H9 (cell line): ENCODE measurements around the gene CCR7. TPM values are rescaled to one million over a fixed set of nuclear protein-coding genes. Genes with fewer than 3 reads are reported as not detected.

ENCODE experiments used
- DNase-seq: peaks from one replicate; pipeline ENCODE4 v3.0.0-alpha.2; 2017
- H2AFZ ChIP-seq: one replicate; pipeline ENCODE4 v1.6.1; 2013; ENCODE audit warnings: mild to moderate bottlenecking, low read length, control low read depth, moderate library complexity
- H2AK5ac ChIP-seq: 2 replicates; pipeline ENCODE4 v1.6.1; 2013; ENCODE audit warnings: low read length, control low read depth, mixed read lengths; ENCODE audit not compliant: insufficient read length
- H2BK120ac ChIP-seq: one replicate; pipeline ENCODE4 v1.6.1; 2013; ENCODE audit warnings: low read depth, mild to moderate bottlenecking, low read length, control low read depth, inconsistent platforms; ENCODE audit not compliant: poor library complexity, severe bottlenecking
- H2BK12ac ChIP-seq: 2 replicates; pipeline ENCODE4 v1.6.1; 2013; ENCODE audit warnings: low read length, control low read depth, mixed read lengths, low read depth; ENCODE audit not compliant: insufficient read length
- H2BK15ac ChIP-seq: 2 replicates; pipeline ENCODE4 v1.6.1; 2013; ENCODE audit warnings: low read depth, low read length, control low read depth
- H2BK20ac ChIP-seq: one replicate; pipeline ENCODE4 v1.6.1; 2013; ENCODE audit warnings: low read depth, mild to moderate bottlenecking, low read length, control low read depth, inconsistent platforms; ENCODE audit not compliant: poor library complexity, severe bottlenecking
- H2BK5ac ChIP-seq: 2 replicates; pipeline ENCODE4 v1.6.1; 2013; ENCODE audit warnings: low read length, control low read depth, mixed read lengths; ENCODE audit not compliant: insufficient read length
- H3K14ac ChIP-seq: 2 replicates; pipeline ENCODE4 v1.6.1; 2013; ENCODE audit warnings: low read length, control low read depth; ENCODE audit not compliant: insufficient read depth
- H3K18ac ChIP-seq: 2 replicates; pipeline ENCODE4 v1.6.1; 2013; ENCODE audit warnings: low read depth, mild to moderate bottlenecking, mixed read lengths, low read length, control low read depth; ENCODE audit not compliant: insufficient read length
- H3K23ac ChIP-seq: 2 replicates; pipeline ENCODE4 v1.6.1; 2013; ENCODE audit warnings: low read length, control low read depth, mixed read lengths, low read depth; ENCODE audit not compliant: insufficient read length
- H3K23me2 ChIP-seq: 2 replicates; pipeline ENCODE4 v1.6.1; 2013; ENCODE audit warnings: low read depth, mild to moderate bottlenecking, mixed read lengths, low read length, control low read depth; ENCODE audit not compliant: insufficient read length, poor library complexity, severe bottlenecking
- H3K27ac ChIP-seq: 2 replicates; pipeline ENCODE4 v1.5.1; 2013; ENCODE audit warnings: low read length, control low read depth, mixed read lengths, low read depth; ENCODE audit not compliant: insufficient read length
- H3K27me3 ChIP-seq: 2 replicates; pipeline ENCODE4 v1.6.1; 2013; ENCODE audit warnings: low read length, control low read depth, inconsistent platforms; ENCODE audit not compliant: insufficient read depth
- H3K4ac ChIP-seq: 2 replicates; pipeline ENCODE4 v1.6.1; 2013; ENCODE audit warnings: low read depth, mild to moderate bottlenecking, control low read depth, inconsistent platforms, low read length, moderate library complexity
- H3K4me1 ChIP-seq: 2 replicates; pipeline ENCODE4 v1.6.1; 2013; ENCODE audit warnings: low read length, control low read depth, inconsistent platforms; ENCODE audit not compliant: insufficient read depth
- H3K4me2 ChIP-seq: 2 replicates; pipeline ENCODE4 v1.6.1; 2013; ENCODE audit warnings: low read length, control low read depth, mixed read lengths; ENCODE audit not compliant: insufficient read length, insufficient read depth
- H3K56ac ChIP-seq: 2 replicates; pipeline ENCODE4 v1.6.1; 2013; ENCODE audit warnings: low read depth, mild to moderate bottlenecking, mixed read lengths, low read length, control low read depth; ENCODE audit not compliant: insufficient read length
- H3K79me1 ChIP-seq: 2 replicates; pipeline ENCODE4 v1.6.1; 2013; ENCODE audit warnings: low read depth, mild to moderate bottlenecking, moderate library complexity, low read length, control low read depth, inconsistent platforms; ENCODE audit not compliant: insufficient read depth, poor library complexity, severe bottlenecking
- H3K79me2 ChIP-seq: 2 replicates; pipeline ENCODE4 v1.6.1; 2013; ENCODE audit warnings: low read length, control low read depth, inconsistent platforms; ENCODE audit not compliant: insufficient read depth
- H3K9ac ChIP-seq: 2 replicates; pipeline ENCODE4 v1.6.1; 2013; ENCODE audit warnings: low read length, control low read depth, mixed read lengths; ENCODE audit not compliant: insufficient read length; ENCODE audit errors: extremely low read depth
- H3K9me3 ChIP-seq: one replicate; pipeline ENCODE4 v1.6.1; 2013; ENCODE audit warnings: low read depth, low read length, inconsistent platforms; ENCODE audit not compliant: control insufficient read depth
- H3T11ph ChIP-seq: one replicate; pipeline ENCODE4 v1.6.1; 2013; ENCODE audit warnings: mild to moderate bottlenecking, low read length, control low read depth, inconsistent platforms
- H4K20me1 ChIP-seq: one replicate; pipeline ENCODE4 v1.6.1; 2013; ENCODE audit not compliant: control insufficient read depth, insufficient read length, insufficient read depth
- H4K5ac ChIP-seq: 2 replicates; pipeline ENCODE4 v1.6.1; 2013; ENCODE audit warnings: low read depth, mild to moderate bottlenecking, mixed read lengths, low read length, control low read depth; ENCODE audit not compliant: insufficient read length
- H4K8ac ChIP-seq: replicated peaks from 2 replicates; pipeline ENCODE4 v1.6.1; 2013; ENCODE audit warnings: low read length, control low read depth, mixed read lengths, low read depth; ENCODE audit not compliant: insufficient read length
- H4K91ac ChIP-seq: 2 replicates; pipeline ENCODE4 v1.6.1; 2013; ENCODE audit warnings: low read depth, mild to moderate bottlenecking, moderate library complexity, mixed read lengths, low read length, control low read depth; ENCODE audit not compliant: insufficient read length
- H3K27ac Mint-ChIP-seq, 3 experiments: 2 replicates in 2 of 3; 3 replicates in 1 of 3; pipeline ENCODE4 v1.8.0; 2020 to 2021; ENCODE audit warnings: mixed read lengths in 3 of 3, mild to moderate bottlenecking in 1 of 3, moderate library complexity in 1 of 3
- H3K27me3 Mint-ChIP-seq: 2 replicates; pipeline ENCODE4 v1.8.0; 2021; ENCODE audit warnings: low read depth, mild to moderate bottlenecking, moderate library complexity, mixed read lengths
- H3K36me3 Mint-ChIP-seq, 3 experiments: 2 replicates in 2 of 3; 3 replicates in 1 of 3; pipeline ENCODE4 v1.8.0; 2020 to 2021; ENCODE audit warnings: low read depth in 3 of 3, mixed read lengths in 3 of 3; ENCODE audit not compliant: insufficient read depth in 1 of 3
- H3K4me1 Mint-ChIP-seq, 2 experiments: 2 replicates each; pipeline ENCODE4 v1.8.0; 2020; ENCODE audit warnings: mixed read lengths in 2 of 2
- H3K4me3 Mint-ChIP-seq, 2 experiments: 2 replicates in 1 of 2; 3 replicates in 1 of 2; pipeline ENCODE4 v1.8.0; 2020 to 2021; ENCODE audit warnings: mild to moderate bottlenecking in 2 of 2, mixed read lengths in 2 of 2, moderate library complexity in 1 of 2
- H3K9me3 Mint-ChIP-seq, 2 experiments: 2 replicates in 1 of 2; 3 replicates in 1 of 2; pipeline ENCODE4 v1.8.0; 2020; ENCODE audit warnings: mild to moderate bottlenecking in 2 of 2, mixed read lengths in 2 of 2, moderate library complexity in 1 of 2
- CTCF ChIP-seq: fragments of 200-600 bp; sonication (generic); conservative IDR thresholded peaks from 3 replicates; pipeline ENCODE4 v1.8.0; 2021; ENCODE audit warnings: antibody characterized with exemption, mild to moderate bottlenecking
- WGBS: extraction: QIAGEN DNeasy Blood & Tissue Kit; methylation state at CpG from one replicate; pipeline ENCODE4 v1.1.7; 2013; ENCODE audit warnings: missing lambda C conversion rate, low lambda C conversion rate, mixed read lengths; ENCODE audit not compliant: insufficient read length; ENCODE audit errors: extremely low coverage; 5-methylcytosine and 5-hydroxymethylcytosine counted together
- total RNA-seq: library from RNA; stranded (reverse); gene quantifications from 2 replicates; pipeline ENCODE4 v1.2.1, GENCODE V29; 2021

Gene CCR7
- total RNA-seq, 1 experiment from 2014 or later = 0.31 TPM

DNA sequence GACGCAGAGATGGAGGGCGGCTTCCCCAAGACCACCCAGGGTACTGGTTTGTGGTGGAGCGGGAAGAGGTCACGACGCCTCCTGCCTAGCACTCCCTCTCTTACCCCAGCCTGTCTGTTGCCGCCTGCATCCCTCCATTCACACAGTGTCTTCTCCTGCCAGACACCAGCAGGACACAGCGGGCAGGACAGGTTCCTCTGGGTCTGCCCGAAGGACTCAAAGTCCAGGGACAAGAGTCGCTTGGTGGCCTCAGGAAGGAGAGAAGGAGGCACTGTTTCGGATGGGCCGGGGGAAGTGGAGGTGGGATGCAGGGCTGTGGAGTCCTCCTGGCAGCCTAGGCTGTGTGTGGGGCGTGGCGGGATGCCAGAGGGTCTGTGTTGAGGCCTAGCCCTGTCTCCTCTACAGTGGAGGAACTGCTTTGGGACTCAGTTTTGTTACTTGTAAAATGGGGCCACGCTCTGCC lies 44.2 kb downstream of the CCR7 start:
- Histone ChIP-seq H2BK15ac (no peak overlapping the region), H2BK5ac (no peak overlapping the region), H3K23ac (no peak overlapping the region), H4K5ac (no peak overlapping the region), H3K23me2 (no peaks in the 10 kb centered on the region), H3K14ac (peak overlapping the region; percentile 3; the same call in 1 of the 2 replicates), H4K91ac (no peak overlapping the region), H4K8ac (no peak overlapping the region), H3K9ac (no peak overlapping the region), H2AK5ac (no peak overlapping the region), H2AFZ (no peak overlapping the region), H3K4me1 (peaks cover 4% of the 10 kb centered on the region; the same call in 1 of the 2 replicates), H3K27me3 (no peaks in the 10 kb centered on the region; the same call in 1 of the 2 replicates), H2BK12ac (no peak overlapping the region), H3T11ph (no peak overlapping the region), H3K18ac (no peak overlapping the region), H3K27ac (no peak overlapping the region), H2BK20ac (no peak overlapping the region), H3K9me3 (no peaks in the 10 kb centered on the region), H3K79me1 (no peaks in the 10 kb centered on the region), H4K20me1 (no peaks in the 10 kb centered on the region), H3K4ac (no peak overlapping the region), H3K56ac (no peak overlapping the region), H3K79me2 (no peaks in the 10 kb centered on the region), H2BK120ac (no peak overlapping the region), H3K4me2 (no peak overlapping the region)
- TF ChIP-seq CTCF = no peak
- Mint-ChIP-seq H3K27ac (no peak overlapping the region), H3K36me3 (peaks cover 4 to 7% (median 5%) of the 10 kb centered on the region in 3 experiments; a peak in 6 of 7 replicates), H3K4me3 (no peak overlapping the region), H3K9me3 (peaks cover 8 to 9% of the 10 kb centered on the region in 2 experiments), H3K27me3 (no peaks in the 10 kb centered on the region; the same call in none of the 2 replicates), H3K4me1 (peaks cover 9 to 23% of the 10 kb centered on the region in 2 experiments)
- no peak for DNase-seq
- no CpG with 5 or more reads among the region's 14 CpGs for whole genome bisulfite sequencing
